SW480 (cell line): ENCODE data around the gene FAM81A.
"Not testable (repeated sequence)": the region's sequence is repeated elsewhere in the genome, so short reads cannot be mapped to it uniquely, and the experiment has no call there.

Experiments used
- DNase-seq: peaks from one replicate; pipeline ENCODE4 v3.0.0-alpha.2; 2016; ENCODE audit warnings: low spot score

The FAM81A gene

GRCh38 chr15:59437817-59438624 lies at the start of gene FAM81A:
FAM81A (plus strand) TSS chr15:59438186; CDS start chr15:59458627, 20,441 bp downstream.
- DNase-seq = peak; percentile 54

DNA sequence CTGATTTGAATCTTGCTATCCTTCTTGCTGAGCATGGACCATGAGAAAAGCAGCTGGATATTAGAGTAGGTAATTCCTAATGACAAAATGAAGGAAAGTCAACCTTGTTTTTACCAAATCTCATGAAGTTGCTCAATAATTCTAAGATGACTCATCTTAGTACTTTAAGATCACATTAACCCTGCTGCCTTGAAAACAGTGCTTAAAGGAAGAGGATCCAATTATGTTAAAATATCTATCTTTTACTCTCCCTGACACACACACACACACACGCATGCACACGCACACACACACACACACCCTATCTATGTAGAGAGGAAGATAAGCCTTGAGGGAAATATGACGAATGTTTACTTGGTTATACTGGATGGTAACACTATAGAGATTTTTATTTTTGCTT lies 49.3 kb upstream of the FAM81A start:
- DNase-seq = no peak

GRCh38 chr15:59392299-59392698 lies 45.7 kb upstream of the FAM81A start:
- no peak for DNase-seq

GRCh38 chr15:59394166-59394661 lies 43.8 kb upstream of the FAM81A start:
- DNase-seq = no peak

DNA sequence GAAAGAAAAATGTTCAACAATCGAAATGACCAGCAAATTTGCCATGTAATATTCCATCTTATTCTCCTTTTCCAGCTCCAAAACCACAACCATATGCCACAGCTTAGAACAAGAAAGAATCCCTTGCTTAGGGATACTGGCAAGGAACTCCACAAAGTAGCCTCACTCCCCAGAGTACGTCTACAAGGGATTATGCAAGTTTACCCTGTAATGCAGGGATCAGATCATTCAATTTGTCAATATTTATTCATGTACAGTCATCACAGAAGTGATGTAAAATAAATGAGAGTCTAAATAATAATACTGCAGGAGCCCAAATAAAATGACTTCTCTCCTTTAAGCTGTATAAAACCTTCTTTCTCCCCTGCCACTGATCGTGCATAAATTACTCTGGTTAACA lies 41.8 kb upstream of the FAM81A start:
- no peak for DNase-seq

DNA sequence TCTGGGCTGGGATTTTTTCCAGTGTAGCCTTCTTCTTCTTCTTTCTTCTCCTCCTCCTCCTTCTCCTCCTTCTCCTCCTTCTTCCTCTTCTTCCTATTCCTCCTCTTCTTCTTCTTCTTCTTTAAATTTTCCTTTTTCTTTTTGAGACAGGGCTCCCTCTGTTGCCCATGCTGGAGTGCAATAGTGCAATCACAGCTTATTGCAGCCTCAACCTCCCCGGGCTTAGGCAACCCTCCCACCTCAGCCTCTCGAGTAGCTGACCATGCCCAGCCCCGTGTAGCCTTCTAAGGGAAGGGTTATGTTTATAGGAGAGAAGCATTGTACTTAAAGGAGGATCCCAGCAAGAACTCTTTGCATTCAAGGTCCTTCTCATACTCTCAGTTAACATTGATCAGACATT lies 41.3 kb upstream of the FAM81A start:
- DNase-seq = no peak

GRCh38 chr15:59398220-59398619 lies 39.8 kb upstream of the FAM81A start:
- no peak for DNase-seq

- DNase-seq = no peak
Measured at GRCh38 chr15:59399465-59400102, 38.4 kb upstream of the FAM81A start.

- DNase-seq = no peak
Measured at GRCh38 chr15:59400103-59400813, 37.7 kb upstream of the FAM81A start.

GRCh38 chr15:59401051-59401823 lies 36.7 kb upstream of the FAM81A start:
- DNase-seq = not testable (repeated sequence)

DNA sequence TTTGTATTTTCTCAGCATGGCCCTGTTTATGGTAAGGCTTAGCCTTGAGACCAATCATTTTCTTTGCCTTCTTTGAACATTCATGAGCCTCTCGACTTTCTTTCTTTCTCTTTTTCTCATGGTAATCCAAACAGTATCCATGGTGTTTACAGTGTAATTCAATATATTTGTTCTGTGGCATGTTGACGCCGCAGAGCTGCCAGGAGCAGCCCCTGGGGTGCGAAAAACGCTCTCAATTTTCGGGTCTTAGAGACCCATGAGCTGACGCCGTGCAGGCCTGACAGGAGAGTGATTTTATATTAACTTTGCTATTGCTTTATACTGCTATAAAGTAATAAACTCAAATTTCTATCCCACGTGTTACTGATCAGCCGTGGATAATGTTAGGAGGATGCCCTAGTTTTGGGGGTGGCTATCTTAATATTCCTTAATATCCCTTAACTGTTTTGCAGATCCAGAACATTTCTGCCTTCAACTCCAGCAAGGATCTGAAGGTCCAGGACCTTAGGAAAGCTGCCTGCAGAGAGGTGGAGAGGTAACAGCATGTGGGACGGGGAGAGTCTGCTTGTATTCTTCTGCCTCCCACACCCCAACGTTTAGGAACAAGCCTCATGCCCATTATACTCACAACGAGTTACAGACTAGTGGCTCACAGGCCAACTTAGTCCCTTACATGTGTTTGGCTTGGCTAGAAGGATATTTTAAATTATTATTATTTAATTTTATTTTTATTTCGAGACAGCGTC lies 36.0 kb upstream of the FAM81A start:
- DNase-seq = no peak

GRCh38 chr15:59405079-59405478 lies 32.9 kb upstream of the FAM81A start:
- DNase-seq = no peak

DNA sequence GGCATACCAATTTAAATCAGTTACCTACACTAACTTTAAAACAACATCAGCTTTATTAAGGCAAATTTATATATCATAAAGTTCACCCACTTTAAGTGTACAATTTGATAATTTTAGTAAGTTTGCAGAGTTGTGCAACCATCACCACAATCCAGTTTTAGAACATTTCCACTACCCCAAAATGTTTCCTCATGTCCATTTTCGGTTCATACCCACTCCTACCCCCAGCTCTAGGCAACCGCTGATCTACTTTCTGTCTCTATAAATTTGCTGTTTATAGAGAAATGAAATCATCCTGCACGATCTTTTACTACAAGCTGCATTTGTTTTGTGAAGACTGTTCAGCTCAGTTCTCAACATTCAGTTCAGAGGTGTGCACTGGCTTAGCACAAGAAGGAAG lies 31.5 kb upstream of the FAM81A start:
- DNase-seq = no peak

- DNase-seq = no peak
Measured at GRCh38 chr15:59407946-59408345, 30.0 kb upstream of the FAM81A start.

DNA sequence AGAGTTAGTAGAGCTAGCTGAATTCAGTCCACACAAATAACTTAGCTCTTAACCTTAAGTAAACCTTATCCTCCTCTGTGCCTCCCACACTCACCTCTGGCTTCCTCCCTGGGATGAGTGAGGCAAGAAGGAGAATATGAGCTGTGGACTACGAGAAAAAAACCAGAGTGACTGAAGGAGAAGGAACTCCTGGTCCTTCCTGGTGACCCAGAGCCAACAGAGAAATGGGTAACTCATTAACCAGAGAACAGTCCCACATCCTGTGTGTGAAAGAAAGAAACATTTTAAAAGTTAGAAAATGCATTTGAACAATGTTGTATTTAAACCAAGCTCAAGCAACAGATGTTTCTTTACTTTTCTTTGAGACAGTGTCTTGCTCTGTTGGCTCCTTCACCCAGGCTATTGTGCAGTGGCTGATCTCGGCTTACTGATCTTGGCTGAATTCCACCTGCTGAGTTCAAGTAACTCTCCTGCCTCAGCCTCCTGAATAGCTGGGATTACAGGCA lies 27.5 kb upstream of the FAM81A start:
- DNase-seq = no peak

- no peak for DNase-seq
Measured at GRCh38 chr15:59413577-59413976, 24.4 kb upstream of the FAM81A start.

DNA sequence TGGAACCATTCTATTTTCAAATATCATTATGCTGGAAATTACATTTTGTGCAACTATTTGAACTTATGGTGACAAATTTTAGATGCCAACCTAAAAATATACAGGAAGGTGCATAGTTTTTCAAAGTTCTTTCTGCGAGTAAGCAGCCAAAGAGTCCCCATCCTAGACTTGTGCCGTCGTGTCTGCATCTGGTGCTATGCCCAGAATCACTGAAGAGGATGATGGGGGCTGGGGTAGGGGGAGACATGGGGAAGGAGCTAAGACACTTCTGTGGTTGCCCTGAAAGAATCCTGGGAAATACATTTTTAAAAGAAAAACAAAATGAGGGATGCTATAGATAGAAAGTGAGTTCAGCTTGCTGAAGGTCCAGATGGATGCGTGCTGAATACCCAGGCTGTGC lies 21.2 kb upstream of the FAM81A start:
- no peak for DNase-seq

DNA sequence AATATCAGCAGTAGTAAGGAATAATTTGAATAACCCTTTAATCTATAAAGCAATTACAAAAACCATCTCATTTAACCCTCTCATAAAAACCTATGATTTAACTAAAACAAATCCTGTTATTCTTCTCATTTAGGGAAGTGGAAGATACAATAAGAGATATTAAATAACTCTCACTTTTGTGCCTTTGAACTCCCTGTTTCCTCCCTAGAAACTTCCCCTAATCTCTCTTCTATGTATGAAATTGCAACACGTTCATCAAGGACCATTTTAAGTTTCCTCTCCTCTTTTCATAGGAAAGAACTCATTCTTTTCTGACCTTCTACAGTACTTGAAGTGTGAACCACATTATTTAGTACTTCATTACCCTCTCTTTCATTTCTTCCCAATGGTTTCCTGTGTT lies 18.8 kb upstream of the FAM81A start:
- no peak for DNase-seq

DNA sequence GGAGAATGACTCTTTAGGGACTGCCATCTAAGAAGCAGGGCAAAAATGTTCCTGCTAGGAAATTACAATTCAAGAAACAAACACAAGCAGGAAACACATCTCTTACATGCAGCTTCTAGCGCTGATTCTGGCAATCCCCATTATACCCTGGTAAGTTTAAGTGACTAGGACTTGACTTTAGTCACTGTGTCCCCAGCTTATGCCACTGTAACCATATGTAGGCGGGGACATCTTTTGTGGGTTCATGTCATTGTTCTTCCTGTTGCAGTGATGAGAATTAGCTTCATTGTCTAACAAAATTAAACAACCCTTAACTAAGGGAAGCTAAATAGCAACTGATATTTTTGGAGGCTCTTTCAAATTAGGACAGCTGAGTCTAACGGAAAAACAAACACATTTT lies 17.9 kb upstream of the FAM81A start:
- no peak for DNase-seq

DNA sequence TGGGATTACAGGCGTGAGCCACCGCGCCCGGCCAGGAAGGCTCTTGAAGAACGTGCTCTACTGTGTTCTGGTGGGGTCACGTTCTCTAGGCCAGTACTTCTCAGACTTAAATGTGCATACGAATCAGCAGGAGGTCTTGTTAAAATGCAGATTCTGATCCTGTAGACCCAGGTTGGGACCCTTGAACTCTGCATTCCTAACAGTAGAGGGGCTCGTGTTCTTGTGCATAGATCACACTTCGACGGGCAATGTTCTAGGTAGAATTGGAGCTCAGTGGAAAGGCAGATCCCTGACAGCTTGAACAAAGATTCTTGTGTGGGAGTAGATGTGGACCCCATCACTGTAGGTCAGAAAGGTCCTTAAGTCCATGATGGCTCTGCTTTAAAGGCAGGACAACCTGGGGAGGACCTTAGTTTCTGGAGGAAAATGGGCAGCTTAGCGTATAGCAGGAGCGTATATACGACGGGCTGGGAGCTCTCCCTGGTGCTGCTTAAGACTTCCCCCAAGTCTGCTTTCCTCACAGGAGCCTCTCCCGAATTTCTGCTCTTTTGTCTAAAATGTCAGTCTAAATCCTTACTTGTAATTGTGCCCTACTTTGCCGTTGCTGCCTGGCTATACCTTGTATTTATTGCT lies 16.9 kb upstream of the FAM81A start:
- no peak for DNase-seq

DNA sequence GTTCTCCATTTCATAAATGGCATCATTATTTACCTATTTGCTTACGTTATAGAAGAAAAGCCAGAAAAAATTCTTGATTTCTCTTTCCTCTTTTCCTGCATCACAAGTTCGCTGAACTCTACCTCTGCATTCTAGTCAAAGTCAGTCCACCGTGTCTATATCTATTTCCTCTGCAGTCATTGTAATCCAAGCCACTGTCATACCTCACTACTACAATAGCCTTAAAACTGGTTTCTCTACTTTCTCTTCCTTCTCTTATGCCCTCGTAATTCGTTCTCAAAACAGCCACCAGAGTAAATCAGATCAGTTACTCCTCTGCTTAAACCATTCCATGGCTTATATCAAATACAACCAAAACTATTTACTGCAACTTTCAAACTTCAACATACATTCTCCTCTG lies 13.4 kb upstream of the FAM81A start:
- no peak for DNase-seq
